ENCODE data around the gene PPP6R2.

Gene PPP6R2

DNA sequence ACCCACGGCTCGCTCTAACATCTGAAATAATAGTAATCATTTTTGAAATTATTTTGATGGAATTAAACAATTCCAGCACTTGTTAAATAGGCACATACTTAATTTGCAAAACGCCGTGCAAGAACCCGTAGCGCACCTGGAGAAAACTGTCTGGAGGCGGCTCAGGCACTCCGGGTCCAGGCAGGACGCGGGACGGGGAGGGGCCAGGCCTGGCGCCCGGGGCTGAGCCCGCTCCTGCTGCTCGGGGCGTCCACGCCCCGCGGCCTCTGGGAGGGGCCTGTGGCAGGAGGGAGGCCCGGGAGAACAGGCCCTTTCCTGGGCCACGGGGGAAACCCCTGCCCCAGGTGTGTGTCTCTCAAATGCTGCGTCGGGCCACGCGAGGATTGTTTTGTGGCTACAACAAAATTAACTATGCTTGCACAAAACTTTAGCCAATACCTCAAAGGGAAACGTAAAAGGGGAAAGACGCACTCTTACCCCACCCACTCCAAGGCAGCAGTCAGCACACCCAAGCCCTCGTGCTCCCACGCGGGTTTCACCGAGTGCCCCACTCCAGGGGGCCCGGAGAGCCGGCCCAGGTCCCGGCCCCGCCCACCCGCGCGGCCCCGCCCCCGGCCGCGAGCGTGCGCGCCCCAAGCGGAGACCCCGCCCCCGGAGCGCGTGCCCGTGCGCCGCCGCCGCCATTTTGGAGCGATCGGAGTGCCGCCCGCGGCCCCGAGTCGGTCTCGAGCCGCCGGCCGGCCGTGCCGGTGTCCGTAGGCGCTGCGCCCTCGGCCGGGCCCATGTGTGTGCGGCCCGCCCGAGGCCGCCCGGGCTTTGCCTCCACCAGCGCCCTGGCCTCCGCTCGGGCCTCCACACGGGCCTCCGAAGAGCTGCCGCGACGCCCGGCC lies at the start of gene PPP6R2:
TSS of gene PPP6R2 (plus strand) at position 677 of the 890 bp plus-strand sequence. CDS start 50,582 bp downstream, outside the sequence.
- DNase-seq (ENCODE audit: insufficient read length, low spot score), result peak; percentile 73
- no peak for FAIRE-seq

DNA sequence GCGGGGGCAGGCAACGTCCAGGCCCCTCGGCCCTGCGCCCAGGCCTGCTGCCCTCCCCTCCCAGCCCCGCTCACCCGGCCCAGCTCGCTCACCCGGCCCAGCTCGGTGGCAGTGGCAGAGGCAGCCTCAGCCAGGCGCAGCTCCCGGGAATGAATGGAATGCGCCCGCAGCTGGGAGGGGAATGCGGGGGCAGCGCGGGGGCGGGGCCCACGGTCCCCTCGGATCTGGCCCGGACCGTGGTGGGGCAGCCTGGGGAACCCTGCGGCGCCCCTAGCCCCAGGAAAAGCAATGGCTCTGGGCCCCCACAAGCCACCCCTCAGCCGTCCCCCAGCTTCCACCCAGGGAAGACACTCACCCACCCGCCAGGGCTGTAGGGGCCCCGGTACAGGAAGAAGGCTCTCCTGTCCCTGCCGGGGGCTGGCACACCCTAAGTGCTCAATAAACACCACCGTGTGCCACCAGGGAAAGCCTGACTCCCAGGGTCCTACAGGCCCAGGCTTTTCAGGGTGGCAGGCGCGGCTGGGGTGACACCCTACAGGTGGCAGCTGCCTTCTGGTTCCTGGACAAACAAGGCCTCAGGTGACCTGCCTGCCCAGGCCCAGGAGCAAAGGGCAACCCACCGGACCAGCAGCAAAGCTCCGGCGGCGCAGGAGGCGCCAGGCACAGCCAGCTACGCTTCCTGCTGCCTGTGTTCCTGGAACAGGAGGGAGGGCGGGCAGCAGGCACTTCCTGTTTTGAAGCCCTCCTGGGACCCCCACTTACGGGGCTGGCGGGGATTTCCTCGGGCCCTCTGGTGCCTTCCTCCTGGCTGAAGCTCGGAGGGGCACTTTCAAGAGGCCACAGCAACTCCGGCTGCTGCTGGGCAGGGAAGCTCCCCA lies 49.4 kb upstream of the PPP6R2 start:
- DNase-seq (ENCODE audit: insufficient read length, low spot score), result no peak
- FAIRE-seq, result peak; percentile 28

DNA sequence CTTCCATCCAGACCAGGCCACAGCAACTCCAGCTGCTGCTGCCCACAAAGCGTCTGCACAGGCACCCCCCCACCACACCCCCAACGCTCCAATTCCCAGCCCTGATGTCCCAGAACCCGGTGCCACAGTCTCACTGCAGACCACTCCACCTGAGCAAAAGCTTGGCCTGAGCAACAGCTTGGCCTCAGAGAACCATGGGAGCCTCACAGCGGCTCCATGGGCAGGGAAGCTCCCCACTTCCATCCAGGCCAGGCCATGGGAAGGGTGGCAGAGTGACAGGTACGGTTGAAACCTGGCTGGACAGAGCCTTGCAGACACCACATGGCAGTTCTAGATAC lies 48.8 kb upstream of the PPP6R2 start:
- DNase-seq (ENCODE audit: insufficient read length, low spot score) (no peak), FAIRE-seq (no peak)

GRCh38 chr22:50296658-50297490 lies 46.3 kb upstream of the PPP6R2 start:
- no peak for FAIRE-seq

DNA sequence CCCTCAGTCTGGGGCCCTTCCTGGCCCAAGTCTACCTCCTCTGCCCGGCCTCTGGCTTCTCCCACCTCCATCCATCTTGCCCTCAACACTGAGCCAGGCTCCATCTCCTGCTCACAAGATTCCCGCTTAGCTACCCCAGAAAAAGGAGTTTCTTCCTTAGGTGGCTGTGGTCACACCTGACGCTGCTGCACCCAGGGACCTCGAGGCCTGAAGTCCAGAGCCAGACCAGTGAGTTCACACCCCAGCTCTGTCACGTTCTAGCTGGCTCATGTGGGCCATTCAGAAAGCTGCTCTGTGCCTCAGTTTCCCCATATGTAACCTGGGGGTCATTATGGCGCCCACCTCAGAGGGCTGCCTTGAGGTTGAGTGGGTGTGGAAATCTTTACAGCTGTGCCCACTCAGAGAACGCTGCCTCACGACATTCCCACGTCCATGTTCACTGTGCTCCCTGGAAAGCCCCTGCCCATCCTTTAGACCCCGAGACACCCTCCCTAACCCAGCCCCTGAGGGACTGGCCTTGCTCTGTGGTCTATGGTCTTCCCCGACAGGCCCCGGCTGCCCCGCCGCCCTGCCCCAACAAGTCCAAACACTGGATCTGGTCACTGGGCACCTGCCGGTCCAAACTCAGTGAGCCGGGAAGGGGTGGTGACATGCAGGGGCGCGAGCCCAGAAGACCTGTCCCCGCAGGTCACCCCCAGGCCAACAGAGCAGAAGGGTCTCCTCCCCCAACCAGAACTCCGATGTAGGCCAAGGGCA lies 45.4 kb upstream of the PPP6R2 start:
- FAIRE-seq (no peak), DNase-seq (ENCODE audit: insufficient read length, low spot score) (no peak)

More at GRCh38 chr22:50296658-50297490, 46.3 kb upstream of the PPP6R2 start:
- DNase-seq (ENCODE audit: insufficient read length, low spot score), result no peak

DNA sequence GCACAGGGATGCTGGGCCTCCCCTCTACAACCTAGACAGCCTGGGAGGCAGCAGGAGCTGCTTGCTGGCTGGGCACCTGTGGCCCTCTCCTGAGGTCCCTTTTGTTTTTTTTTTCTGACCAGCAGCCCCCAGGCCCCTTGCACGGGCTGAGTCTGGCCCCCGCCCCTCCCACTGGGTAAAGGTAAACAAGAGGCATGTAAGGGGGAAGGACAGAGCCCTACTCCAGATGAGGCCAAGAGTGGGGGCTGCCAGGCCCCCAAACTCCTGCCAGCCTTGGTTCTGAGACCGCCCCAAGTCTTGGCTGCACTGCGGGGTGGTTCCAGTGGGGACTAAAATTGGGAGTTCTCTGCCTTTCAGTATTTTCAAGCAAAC lies 44.9 kb upstream of the PPP6R2 start:
- no peak for DNase-seq (ENCODE audit: insufficient read length, low spot score)
- FAIRE-seq, result no peak

DNA sequence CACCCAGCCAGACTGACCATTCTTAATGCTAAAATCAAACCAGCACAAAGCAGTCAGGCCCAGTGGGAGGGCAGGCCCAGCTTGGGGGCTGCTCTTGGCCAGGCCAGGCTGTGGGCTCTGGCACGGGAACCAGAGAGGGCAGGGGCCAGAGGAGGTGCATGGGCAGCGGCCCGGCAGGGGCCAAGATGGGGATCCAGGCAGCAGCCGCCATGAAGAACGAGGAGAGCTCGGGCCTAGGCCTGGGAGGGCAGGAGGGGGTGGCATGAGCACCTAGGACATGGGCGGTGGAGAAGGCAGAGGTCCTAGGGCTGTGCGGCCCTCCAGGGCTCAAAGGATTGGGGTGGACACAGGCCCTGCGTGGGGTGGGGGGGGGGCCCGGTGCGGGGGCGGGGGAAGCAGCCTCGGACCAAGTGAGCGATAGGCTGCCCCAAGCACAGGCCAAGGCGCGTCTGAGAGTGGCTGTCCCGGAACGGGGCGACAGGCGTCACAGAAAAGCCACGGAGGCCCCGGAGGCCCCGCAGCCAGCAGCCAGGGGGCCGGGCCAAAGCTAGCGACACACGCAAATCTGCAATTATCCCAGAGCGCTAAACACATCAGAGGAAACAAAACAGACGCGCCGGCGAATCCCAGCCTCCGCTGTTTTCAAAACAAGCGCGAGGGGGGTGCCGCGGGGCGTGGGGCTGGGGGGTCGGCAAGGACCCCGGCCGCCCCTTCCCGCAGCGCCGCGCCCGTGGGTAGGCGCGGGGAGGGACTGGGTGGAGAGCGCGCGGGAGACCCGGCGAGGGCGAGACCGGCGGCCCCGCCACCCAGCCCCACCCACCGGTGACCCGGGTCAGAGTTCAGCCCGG lies 44.0 kb upstream of the PPP6R2 start:
- FAIRE-seq, result no peak
- DNase-seq (ENCODE audit: insufficient read length, low spot score), result no peak

DNA sequence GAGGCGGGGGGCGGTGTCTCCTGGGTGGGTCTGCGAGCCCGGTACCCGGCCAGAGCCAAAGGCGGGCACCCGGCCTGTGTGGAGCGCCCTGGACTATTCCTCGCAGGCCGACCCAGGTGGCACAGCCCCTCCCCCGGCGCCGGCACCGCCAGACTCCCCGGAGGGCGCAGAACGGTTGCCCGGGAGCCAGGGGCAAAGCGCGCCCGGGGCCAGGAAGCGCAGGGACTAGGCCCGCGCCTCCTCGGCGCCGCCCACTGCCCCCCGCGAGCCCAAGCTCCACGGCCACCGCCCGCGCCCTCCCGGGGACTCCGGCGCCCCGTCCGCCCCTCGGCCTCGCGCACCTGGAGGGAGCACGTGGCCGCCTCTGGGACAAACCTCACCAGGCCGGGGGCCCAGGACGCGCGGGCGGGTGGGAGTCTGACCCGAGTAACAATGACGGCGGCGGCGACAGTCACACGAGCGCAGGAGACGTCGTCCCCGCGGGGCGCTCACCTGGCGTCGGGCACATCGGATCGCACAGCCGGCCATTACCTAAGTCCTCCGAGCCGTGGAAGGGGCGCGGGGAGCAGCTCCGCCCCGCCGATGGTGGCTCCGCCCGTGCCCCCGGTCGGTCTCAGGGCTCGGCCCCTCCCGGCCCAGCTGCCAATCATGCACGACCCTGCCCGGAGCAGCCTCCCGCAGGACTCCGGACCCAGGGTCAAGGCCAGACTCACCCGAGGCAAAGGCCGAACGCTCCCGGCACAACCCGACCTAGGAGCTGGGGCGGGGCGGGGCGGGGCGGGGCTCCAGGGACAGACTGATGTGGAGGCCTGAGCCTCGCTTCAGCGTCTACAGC lies 43.1 kb upstream of the PPP6R2 start:
- no peak for DNase-seq (ENCODE audit: insufficient read length, low spot score)
- FAIRE-seq, result no peak

GRCh38 chr22:50300620-50301257 lies 42.4 kb upstream of the PPP6R2 start:
- DNase-seq (ENCODE audit: insufficient read length, low spot score) (no peak), FAIRE-seq (no peak)

DNA sequence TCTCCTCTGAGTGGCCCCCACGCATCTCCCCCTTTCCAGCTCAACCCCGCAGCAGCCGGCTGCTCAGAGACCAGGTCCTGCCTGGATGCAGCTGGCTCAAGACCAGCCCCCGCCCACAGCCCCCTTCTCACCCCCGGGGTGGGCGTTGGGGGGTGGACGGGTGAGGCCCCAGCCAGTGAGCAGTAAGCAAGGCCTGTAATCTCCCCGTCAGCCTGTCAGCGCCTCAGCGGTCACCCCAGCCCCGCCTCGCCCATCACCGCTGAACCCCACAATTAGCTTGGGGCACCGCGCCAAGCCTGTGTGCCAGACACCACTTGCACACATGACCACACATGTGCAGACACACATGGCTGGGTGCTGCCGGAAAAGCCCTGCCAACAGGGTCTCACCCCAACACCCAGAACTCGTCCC lies 41.5 kb upstream of the PPP6R2 start:
- no peak for FAIRE-seq
- no peak for DNase-seq (ENCODE audit: insufficient read length, low spot score)

GRCh38 chr22:50302041-50302541 lies 41.0 kb upstream of the PPP6R2 start:
- DNase-seq (ENCODE audit: insufficient read length, low spot score) (no peak), FAIRE-seq (no peak)

- FAIRE-seq (no peak), DNase-seq (ENCODE audit: insufficient read length, low spot score) (no peak)
Measured at GRCh38 chr22:50302564-50302963, 40.6 kb upstream of the PPP6R2 start.

GRCh38 chr22:50303515-50303847 lies 39.6 kb upstream of the PPP6R2 start:
- DNase-seq (ENCODE audit: insufficient read length, low spot score) (no peak), FAIRE-seq (no peak)

DNA sequence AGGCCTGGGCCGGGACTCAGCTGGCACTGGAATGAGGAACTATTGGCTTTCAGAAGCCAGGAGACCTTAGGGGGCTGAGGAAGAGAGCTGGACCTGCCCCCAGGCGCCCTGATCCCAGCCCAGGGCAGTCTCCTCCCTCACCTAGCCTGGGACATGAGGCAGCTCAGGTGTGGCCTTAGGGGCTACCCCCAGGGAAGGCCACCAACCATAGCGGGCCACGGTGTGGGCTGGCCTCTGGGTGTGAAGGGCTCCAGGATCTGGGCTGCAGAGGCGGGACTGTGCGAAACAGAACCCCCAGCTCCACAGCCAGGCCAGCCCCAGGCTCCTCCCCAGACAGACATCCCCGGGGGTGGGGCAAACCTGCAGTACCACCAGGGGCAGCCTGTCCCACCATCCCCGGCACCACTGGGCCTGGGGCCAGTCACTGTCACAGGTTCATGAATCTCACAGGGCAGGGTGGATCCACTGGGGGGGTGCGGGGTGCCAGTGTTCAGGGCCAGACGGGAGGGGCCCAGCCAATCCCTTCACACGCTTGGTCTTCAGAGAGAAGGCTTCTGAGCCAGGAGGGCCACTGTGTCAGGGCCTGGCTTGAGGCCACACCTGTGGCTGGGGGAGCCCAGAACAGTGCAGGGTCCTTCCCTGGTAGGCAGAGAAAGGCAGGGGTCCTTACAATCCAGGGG lies 39.1 kb upstream of the PPP6R2 start:
- no peak for DNase-seq (ENCODE audit: insufficient read length, low spot score)
- peak; percentile 79 for FAIRE-seq

GRCh38 chr22:50304528-50305392 lies 38.4 kb upstream of the PPP6R2 start:
- DNase-seq (ENCODE audit: insufficient read length, low spot score) (no peak), FAIRE-seq (peak; percentile 23)

DNA sequence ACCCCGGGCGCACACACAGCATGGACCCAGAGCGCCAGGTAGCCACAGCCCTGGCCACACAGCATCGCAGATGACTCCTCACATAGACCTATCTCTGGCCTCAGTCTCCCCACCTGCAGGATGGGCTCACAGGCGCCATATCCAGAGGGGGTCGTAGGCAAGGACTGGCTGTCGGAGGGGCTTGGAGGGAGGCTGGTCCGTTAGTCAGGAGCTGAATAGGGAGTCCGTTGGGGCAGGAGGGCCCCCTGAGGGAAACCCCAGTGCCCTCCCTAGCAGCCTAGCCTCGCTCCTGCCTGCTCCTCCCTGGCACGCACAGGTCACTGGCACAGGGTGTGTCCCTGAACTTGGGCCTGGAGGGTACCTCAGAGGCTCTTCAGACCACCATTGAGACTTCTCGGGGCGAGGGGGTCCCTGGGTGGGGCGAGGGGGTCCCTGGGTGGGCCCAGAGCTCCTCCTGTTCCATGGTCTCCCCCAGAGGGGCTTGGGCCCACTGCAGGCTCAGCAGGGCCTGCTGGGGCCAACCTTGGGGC lies 37.7 kb upstream of the PPP6R2 start:
- FAIRE-seq, result no peak
- no peak for DNase-seq (ENCODE audit: insufficient read length, low spot score)
